HG02763 (cell line): ENCODE measurements around the gene BOD1.

Experiments
- ATAC-seq: cut with Tn5 transposase; IDR thresholded peaks from one replicate; pipeline ENCODE4 v1.9.1; 2021; ENCODE audit warnings: mild to moderate bottlenecking, moderate library complexity; ENCODE audit not compliant: unreplicated experiment

Gene BOD1

DNA sequence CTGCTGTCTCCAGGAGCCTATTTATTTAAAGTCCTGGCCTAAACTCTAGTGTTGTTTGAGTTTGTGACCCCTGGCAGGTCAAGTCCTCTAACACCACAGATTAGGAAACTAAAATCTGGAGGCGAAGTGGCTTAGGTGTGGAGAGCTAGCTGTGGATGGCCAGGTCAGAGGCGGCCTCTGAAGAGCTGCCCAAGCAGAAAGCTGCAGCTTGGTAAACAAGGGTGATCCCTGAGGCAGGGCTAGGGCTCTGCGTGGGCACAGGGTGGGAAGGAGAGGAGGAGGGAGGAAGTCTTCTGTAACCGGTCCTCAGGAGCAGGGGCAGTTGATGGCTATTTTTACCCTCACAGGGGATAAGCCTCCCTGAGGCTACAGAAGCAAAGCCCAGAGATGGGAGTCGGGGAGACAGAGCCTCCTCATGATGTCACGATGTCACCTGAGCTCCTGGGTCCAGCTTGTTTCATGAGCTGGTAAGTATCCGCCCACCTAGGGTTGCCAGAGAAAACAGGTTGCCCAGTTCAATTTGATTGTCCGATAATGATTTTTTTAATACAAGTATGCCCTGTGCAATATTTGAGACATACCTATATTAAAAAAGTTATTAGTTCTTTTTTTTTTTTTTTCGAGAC, 25.9 kb upstream of the BOD1 start:
- no peak for ATAC-seq

- ATAC-seq: no peak
These were observed 23.8 kb upstream of the BOD1 start for GRCh38 chr5:173640156-173640804.

- no peak for ATAC-seq
These were observed 21.9 kb upstream of the BOD1 start for GRCh38 chr5:173638126-173639040.

GRCh38 chr5:173637340-173637739, 20.9 kb upstream of the BOD1 start:
- ATAC-seq: no peak

- ATAC-seq: no peak
These were observed 18.1 kb upstream of the BOD1 start for GRCh38 chr5:173634465-173634983.

DNA sequence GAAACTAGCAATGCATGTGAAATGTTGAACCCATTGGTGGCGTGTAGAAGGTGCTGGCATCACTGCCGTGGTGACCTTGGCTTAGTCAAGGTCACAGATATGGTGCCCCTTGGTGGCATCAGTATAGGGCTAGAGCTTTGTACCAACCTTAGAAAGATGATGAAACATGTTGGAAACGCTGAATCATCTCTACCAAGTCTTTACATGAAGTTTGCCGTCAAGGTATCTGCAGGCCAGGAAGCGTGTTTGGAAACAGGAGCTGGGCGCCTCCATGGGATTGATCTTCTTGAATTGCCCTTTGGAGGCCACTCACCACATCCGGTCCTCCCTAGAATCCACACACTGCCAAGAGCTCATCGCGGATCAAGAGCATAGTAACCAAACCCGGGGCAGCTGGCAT, 16.9 kb upstream of the BOD1 start:
- no peak for ATAC-seq

- no peak for ATAC-seq
These were observed 15.0 kb upstream of the BOD1 start for GRCh38 chr5:173631478-173631877.

- ATAC-seq: no peak
These were observed 14.4 kb upstream of the BOD1 start for GRCh38 chr5:173630724-173631365.

GRCh38 chr5:173629628-173630027, 13.2 kb upstream of the BOD1 start:
- no peak for ATAC-seq

DNA sequence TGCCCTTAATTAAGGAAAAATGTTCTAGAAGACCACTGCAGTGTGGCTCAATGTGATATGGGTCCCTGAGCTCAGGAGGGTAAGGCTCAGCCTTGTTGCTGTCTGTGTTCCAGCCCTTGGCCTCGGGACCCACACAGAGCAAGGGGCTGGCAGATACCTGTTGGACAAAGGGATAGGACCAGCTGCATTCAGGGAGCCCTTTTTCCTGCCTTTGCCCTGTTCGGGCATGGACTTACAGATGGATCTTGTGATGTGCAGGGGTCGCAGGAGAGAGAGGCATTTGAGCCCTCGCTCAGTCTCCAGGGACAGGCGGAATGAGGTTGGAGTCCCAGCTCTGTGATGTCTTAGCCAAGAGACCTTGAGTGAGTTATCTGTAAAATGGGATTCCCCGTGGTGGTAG, 12.1 kb upstream of the BOD1 start:
- ATAC-seq: no peak

GRCh38 chr5:173627860-173628392, 11.5 kb upstream of the BOD1 start:
- ATAC-seq: no peak

DNA sequence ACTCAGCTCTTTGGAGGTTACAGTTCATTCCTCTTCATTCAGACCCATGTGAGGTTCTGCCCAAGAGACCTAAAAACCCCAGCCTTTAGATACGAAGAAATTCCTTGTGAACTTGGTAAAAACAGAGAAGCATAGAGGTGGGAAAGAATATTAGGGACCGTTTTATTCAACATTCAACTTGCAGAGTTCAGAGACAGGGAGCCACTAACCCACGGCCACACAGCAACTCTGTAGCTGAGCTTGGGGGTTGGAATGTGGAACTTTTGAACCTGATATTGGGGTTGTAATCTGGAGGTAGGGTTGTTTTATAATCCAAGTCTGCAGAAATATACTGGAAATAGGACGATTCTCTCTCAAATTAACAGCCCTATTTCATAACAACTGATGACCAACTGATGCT, 10.8 kb upstream of the BOD1 start:
- ATAC-seq: no peak

DNA sequence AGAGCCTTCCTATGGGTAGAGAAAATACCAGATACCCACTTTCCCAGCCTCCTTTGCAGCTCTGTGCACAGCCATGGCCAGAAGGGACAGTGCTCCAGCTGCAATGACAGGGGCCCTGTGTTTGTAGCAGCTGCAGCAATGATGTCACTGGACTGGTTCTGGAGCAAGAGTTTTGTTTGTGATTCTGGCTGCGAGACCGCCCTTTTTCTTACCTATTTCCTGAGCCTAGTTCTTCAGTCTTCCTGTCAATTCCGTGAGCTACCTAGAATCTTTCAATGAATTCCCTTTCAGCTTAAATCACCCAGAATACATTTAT, 10.0 kb upstream of the BOD1 start:
- no peak for ATAC-seq

DNA sequence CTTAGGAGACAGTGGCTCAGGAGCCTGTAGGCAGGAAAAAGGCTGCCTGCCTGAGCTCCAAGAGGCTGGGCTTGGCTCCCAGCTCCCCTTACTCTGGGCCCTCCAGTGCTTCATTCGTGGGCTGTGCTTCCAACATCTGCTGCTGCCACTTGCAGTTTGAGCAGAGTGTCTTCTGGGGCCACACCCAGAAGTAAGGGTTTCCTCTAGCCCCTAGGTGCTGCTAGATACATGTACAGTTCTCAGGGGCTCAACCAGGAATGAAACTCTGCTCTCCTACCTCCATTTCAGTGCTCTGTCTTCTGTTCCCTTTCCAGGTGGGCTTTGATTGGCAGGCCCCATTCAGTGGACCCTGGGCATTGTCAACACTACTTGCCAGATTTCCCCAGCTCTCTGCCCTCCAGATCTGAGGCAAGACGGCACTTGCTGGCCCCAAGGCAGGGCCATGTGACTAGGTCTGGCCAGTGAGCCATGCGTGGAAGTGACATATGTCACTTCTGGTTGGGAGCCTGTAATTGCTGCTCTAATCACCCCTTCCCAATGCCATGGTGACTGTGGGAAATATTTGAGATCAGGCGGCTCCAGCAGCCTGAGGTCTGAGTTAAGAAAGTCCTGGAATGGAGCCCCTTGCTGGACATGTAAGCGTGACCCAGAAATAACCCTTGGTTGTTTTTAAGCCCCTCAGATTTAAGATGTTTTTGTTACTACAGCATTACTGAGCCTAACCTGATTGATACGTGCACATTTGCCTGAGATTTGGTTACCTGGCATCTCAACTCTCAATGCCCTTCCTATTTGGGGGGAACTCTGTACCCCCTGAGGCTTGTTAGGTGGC, 9.4 kb upstream of the BOD1 start:
- ATAC-seq: peak; percentile 51

DNA sequence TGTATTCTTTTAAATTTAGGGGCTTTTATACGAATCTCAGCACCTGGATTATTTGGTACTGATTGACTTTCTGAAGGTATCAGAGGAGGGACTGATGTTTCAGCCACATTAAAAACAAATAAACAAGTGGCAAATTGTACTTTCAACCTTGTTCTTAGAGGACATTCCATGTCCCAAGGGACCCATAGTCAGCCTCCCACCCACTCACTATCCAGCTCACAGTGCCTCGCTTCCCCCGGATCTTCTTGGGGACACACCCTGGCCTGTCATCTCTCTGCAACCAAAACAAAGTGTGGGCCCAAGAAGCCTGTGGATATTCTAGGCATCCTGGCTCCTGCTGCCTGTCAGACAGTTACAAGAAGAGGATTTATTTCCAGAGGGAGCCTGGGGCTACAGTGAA, 8.8 kb upstream of the BOD1 start:
- ATAC-seq: no peak

- ATAC-seq: no peak
These were observed 7.8 kb upstream of the BOD1 start for GRCh38 chr5:173624282-173624681.

GRCh38 chr5:173623789-173624188, 7.3 kb upstream of the BOD1 start:
- no peak for ATAC-seq

DNA sequence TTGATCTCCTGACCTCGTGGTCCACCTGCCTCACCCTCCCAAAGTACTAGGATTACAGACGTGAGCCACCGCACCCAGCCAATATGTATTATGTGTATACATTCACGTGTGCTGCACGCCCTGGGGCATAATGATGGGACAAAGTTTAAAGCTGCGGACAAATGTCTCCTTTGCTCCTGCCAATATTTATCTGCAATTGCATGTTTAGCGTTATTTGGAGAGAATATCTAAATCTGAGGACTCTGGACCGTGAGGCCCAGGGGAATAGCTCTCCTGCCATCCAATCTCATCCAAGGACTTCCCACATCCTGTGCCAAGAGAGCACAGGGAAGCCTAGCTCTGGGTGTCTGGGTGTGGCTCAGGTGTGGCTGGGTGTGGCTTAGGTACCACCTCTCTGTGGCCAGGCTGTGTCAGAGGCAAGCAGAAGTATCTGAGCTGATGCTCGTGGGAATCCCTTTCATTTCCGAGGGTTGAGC, 6.9 kb upstream of the BOD1 start:
- no peak for ATAC-seq

GRCh38 chr5:173622183-173623047, 6.0 kb upstream of the BOD1 start:
- no peak for ATAC-seq
